ENCODE results near the gene CD9.

The CD9 gene

GRCh38 chr12:6236641-6236940 is 36.4 kb downstream of the CD9 start:
- DNase-seq (ENCODE audit: low read depth in 2 of 3, low spot score in 1 of 3), result no peak

DNA sequence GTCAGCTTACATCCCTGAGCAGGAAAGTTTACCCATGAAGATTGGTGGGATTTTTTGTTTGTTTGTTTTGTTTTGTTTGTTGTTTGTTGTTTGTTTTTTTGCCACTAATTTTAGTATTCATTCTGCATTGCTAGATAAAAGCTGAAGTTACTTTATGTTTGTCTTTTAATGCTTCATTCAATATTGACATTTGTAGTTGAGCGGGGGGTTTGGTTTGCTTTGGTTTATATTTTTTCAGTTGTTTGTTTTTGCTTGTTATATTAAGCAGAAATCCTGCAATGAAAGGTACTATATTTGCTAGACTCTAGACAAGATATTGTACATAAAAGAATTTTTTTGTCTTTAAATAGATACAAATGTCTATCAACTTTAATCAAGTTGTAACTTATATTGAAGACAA is 37.6 kb downstream of the CD9 start:
- no peak for DNase-seq (ENCODE audit: low read depth in 2 of 3, low spot score in 1 of 3)

- DNase-seq (ENCODE audit: low read depth in 2 of 3, low spot score in 1 of 3), result no peak
Measured at GRCh38 chr12:6238875-6239274, 38.7 kb downstream of the CD9 start.

- DNase-seq (ENCODE audit: low read depth in 2 of 3, low spot score in 1 of 3), result no peak
Measured at GRCh38 chr12:6241495-6241894, 41.3 kb downstream of the CD9 start.

DNA sequence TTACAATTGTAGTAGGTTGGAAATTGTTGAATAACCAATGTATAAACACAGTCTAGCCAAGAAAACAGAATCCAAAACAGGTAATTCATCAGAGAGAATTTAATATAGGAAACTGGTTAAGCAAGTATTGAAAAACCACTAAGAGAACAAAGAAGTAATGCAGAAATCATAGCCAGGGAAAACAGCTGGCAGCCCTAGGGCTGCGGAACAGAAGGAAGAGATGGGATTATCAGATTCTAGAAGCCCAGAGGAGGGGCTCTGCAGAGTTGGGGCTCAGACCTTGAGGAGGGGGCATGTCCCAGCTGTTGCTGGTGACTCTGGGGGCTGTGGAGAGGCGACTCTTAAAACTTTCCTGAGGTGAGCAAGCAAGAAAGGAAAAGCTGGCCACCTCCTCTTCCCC is 49.4 kb downstream of the CD9 start:
- no peak for DNase-seq (ENCODE audit: low read depth in 2 of 3, low spot score in 1 of 3)

GRCh38 chr12:6250343-6250742 is 50.1 kb downstream of the CD9 start:
- no peak for DNase-seq (ENCODE audit: low read depth in 2 of 3, low spot score in 1 of 3)

DNA sequence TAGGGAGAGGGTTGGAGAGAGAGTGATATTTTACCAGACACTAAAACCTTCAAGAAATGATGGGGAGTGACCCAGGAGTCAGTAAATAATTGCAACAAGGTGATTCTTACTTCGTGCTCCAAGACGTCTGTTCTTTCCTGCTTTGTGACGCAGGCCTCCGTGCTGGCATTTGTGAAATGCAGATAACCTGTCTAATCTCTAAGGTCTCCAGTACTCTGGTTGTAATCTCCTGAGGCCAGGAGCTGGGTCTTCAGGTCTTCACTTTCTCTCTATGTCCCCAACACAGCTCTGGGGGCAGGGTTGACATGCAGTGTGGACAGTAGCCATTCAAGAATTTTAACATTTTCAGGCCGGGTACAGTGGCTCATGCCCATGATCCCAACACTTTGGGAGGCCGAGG is 53.1 kb downstream of the CD9 start:
- DNase-seq (ENCODE audit: low read depth in 2 of 3, low spot score in 1 of 3), result no peak

- DNase-seq (ENCODE audit: low read depth in 2 of 3, low spot score in 1 of 3), result no peak
Measured at GRCh38 chr12:6254491-6254890, 54.3 kb downstream of the CD9 start.

DNA sequence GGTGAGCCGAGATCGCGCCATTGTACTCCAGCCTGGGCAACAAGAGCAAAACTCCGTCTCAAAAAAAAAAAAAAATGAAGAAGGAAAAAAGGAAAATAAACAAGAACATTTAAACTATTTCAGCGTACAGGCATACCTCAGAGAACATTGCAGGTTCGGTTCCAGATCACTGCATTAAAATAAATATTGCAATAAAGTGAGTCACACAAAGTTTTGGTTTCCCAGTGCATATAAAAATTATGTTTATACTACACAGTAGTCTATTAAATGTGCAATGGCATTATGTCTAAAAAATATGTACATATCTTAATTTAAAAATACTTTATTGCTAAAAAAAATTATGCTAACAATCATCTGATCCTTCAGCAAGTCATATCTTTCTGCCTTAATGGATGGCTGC is 56.8 kb downstream of the CD9 start:
- no peak for DNase-seq (ENCODE audit: low read depth in 2 of 3, low spot score in 1 of 3)

DNA sequence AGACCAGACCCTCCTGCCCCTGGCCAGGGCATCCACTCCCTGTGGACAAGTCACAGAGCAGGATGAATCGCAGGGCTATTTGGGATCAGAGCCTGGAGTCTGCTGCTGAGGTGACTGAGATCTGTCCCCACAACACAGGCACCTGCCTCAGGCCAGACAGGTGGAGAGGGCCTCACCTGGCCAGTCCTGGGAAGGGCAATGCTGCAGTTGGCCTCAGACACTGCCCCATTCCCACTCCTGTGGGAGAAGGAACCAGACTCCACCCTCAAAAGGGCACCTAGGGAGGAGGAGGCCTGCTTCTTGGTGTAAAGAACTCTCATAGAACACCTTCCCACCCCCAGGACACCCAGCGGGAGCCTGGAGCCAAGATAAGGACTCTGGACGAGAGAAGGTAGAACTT is 62.0 kb downstream of the CD9 start:
- DNase-seq (ENCODE audit: low read depth in 2 of 3, low spot score in 1 of 3), result no peak

GRCh38 chr12:6262623-6263022 is 62.4 kb downstream of the CD9 start:
- no peak for DNase-seq (ENCODE audit: low read depth in 2 of 3, low spot score in 1 of 3)

- no peak for DNase-seq (ENCODE audit: low read depth in 2 of 3, low spot score in 1 of 3)
Measured at GRCh38 chr12:6263931-6264330, 63.7 kb downstream of the CD9 start.

DNA sequence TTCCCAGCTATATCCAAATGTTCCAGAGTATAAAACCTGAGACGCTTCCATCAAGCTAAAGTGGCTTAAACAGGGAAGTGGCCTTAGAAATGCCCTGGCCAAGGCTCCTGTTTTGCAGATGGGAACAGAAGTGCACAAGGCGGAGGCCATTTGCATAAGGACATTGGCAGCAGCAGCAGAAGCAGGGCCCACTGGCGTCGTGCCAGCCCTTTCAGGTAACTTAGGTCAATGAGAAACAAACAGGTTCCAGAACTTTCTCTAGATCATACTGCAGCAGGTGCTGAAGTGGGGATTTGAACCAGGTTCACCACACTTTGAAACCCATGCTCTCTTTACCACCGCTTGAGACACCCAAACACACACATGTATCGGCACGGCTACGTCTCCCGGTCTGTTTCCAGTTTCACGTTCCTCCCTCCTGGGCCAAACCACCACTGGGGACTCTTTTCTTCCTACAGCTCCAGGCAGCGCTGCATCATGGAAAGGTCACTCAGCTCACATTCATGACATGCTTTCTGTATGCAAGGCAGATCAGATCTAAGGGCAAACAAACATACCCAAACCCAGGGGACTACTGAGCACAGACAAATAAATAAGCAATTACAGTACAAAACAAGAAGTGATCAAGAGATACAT is 64.3 kb downstream of the CD9 start:
- no peak for DNase-seq (ENCODE audit: low read depth in 2 of 3, low spot score in 1 of 3)

- DNase-seq (ENCODE audit: low read depth in 2 of 3, low spot score in 1 of 3), result no peak
Measured at GRCh38 chr12:6265038-6265405, 64.8 kb downstream of the CD9 start.

DNA sequence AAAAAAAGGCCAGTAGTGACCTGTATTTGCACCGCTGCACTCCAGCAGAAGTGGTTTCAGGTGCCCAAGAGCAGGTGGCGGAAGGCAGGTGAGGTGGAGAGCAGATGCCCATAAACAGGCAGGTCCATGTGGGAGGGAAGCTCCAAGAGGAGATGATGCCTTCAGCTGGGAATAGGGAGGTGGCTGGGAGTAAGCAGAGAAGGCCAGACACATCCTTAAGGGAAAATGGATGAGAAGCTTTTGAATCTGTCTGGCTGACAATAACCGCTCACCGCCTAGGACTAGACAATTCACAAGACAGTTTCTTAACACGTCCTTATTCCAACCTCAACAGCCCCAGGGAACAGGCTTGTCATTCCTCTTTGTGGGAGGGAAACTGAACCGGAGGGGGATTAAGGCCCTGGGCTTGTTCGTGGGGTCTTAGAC is 66.4 kb downstream of the CD9 start:
- no peak for DNase-seq (ENCODE audit: low read depth in 2 of 3, low spot score in 1 of 3)

DNA sequence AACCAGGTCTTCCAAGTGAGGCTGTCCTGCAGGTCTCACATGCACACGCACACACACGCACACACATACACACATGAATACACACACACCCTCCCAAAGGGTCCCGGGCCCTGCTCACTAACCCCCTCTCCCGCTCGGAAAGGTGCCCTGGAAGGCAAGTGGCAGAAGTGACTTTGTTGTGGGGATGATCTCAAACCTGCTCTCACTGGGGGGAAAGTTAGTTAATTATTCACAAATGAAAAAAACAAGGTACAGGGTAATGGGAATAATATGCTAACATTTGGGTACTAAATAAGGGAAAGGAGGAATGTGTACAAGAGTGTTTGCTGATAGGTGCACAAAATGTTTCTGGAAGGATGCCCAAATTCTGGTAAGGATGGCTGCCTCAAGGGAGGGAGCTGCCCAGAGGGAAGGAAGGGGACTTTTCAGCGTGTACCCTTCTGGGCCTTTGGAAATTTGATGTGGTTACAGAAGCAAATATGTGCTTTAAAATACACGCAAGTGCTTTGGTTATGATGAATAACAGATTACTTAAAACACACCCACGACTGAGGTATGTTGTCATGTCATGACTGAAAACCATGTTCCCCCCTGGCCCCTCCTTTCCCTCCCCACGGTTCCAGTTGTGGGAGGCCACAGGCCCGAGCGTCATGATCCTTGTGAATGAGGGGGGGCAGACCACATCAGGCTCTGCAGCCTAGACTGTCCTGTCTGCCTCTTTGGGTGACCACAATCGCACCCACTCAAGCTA is 66.9 kb downstream of the CD9 start:
- DNase-seq (ENCODE audit: low read depth in 2 of 3, low spot score in 1 of 3), result peak; percentile 48 to 65 (median 57)

GRCh38 chr12:6268484-6269157 is 68.4 kb downstream of the CD9 start:
- DNase-seq (ENCODE audit: low read depth in 2 of 3, low spot score in 1 of 3), result no peak

GRCh38 chr12:6269986-6270385 is 69.8 kb downstream of the CD9 start:
- DNase-seq (ENCODE audit: low read depth in 2 of 3, low spot score in 1 of 3), result no peak

DNA sequence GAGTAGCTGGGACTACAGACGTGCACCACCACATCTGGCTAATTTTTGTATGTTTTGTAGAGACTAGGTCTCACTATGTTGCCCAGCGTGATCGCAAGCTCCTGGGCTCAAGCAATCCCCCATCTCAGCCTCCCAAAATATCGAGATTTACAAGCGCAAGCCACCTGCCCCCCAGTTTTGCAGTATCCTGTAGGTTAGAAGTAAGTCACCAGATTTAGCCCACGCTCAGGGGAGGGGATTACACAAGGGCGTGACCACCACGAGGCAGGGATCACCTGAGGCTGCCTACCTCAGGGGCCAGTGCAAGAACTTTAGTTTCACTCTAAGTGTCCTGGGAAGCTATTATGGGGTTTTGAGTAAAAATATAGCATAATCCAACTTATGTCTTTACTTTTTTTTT is 71.1 kb downstream of the CD9 start:
- no peak for DNase-seq (ENCODE audit: low read depth in 2 of 3, low spot score in 1 of 3)

DNA sequence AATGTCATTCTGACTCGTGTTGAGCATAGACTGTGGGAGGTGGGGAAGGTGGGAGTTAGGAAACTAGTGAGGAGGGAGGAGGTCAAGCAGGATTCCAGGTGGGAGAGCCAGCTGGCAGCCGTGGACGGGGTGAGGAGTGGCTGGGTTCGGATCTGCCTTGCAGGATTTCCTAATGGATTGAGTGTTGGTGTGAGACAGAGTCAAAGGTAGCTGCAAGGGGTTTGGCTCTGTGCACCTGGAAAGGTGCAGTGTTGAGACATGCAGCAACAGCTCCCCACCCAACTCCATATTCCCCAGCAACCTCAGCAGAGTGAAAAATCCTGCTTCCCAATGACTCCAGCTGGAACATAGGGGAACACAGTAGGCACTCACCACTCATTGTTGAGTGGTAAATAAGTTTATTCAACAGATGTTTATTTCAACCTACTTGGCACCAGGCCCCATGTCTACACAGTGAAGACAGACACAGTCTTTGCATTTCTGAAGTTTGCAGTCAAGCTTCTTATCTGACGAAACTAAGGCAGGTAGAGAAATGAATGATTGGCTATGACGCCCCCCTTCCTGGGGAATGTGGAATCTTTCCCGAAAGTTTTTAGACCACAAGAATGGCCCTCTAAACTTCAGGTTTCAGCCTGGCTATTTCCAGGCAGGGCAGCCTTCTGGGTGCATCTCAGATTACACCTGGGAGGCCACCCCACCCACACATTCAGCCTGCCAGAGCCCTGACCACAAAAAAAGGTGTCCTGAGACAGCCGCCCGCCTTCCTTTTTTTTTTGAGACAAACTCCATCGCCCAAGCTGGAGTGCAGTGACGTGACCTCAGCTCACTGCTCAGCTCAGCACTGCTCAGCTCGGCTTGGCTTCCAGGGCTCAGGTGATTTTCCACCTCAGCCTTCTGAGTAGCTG is 72.4 kb downstream of the CD9 start:
- DNase-seq (ENCODE audit: low read depth in 2 of 3, low spot score in 1 of 3), result peak in 1 of 3 donors; percentile 16

- DNase-seq (ENCODE audit: low read depth in 2 of 3, low spot score in 1 of 3), result no peak
Measured at GRCh38 chr12:6273205-6273540, 73.0 kb downstream of the CD9 start.
